Fibroblast of lung (primary cell): ENCODE results near the gene NXPH4.

ENCODE experiments used
- CTCF ChIP-seq, 2 donors: IDR thresholded peaks in 1 of 2; conservative IDR thresholded peaks in 1 of 2; 1 replicate in 1 of 2; 2 replicates in 1 of 2; pipeline ENCODE4 v1.5.1; 2011 to 2012; ENCODE audit warnings: low read length in 2 of 2, control low read depth in 1 of 2, inconsistent platforms in 1 of 2, low read depth in 1 of 2, mild to moderate bottlenecking in 1 of 2
- EZH2 ChIP-seq: IDR thresholded peaks from 2 replicates; pipeline ENCODE4 v1.5.1; 2012; ENCODE audit warnings: low read length, control low read depth, mild to moderate bottlenecking; ENCODE audit errors: missing control alignments

- TF ChIP-seq CTCF (conservative IDR thresholded peaks at IDR 0.05 in 1 of 2, IDR thresholded peaks at IDR 0.05 in 1 of 2; ENCODE audit: low read depth in 1 of 2, low read length in 2 of 2) (no peak), EZH2 (no peak)
Measured at GRCh38 chr12:57193706-57194245, 22.8 kb upstream of the NXPH4 start.
